ENCODE data around the gene USH2A.

Gene USH2A, protein sequence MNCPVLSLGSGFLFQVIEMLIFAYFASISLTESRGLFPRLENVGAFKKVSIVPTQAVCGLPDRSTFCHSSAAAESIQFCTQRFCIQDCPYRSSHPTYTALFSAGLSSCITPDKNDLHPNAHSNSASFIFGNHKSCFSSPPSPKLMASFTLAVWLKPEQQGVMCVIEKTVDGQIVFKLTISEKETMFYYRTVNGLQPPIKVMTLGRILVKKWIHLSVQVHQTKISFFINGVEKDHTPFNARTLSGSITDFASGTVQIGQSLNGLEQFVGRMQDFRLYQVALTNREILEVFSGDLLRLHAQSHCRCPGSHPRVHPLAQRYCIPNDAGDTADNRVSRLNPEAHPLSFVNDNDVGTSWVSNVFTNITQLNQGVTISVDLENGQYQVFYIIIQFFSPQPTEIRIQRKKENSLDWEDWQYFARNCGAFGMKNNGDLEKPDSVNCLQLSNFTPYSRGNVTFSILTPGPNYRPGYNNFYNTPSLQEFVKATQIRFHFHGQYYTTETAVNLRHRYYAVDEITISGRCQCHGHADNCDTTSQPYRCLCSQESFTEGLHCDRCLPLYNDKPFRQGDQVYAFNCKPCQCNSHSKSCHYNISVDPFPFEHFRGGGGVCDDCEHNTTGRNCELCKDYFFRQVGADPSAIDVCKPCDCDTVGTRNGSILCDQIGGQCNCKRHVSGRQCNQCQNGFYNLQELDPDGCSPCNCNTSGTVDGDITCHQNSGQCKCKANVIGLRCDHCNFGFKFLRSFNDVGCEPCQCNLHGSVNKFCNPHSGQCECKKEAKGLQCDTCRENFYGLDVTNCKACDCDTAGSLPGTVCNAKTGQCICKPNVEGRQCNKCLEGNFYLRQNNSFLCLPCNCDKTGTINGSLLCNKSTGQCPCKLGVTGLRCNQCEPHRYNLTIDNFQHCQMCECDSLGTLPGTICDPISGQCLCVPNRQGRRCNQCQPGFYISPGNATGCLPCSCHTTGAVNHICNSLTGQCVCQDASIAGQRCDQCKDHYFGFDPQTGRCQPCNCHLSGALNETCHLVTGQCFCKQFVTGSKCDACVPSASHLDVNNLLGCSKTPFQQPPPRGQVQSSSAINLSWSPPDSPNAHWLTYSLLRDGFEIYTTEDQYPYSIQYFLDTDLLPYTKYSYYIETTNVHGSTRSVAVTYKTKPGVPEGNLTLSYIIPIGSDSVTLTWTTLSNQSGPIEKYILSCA (N-terminal part only)

GRCh38 chr1:216422821-216423520, at the start of gene USH2A:
Gene USH2A (minus strand): TSS chr1:216423448. CDS start chr1:216422336, 1,112 bp downstream.
- no peak for DNase-seq (ENCODE audit: low read depth)

- DNase-seq (ENCODE audit: low read depth), result no peak
Measured at GRCh38 chr1:216466162-216466801, 43.0 kb upstream of the USH2A start.

- no peak for DNase-seq (ENCODE audit: low read depth)
Measured at GRCh38 chr1:216464489-216464888, 41.2 kb upstream of the USH2A start.

GRCh38 chr1:216462066-216462775, 39.0 kb upstream of the USH2A start:
- DNase-seq (ENCODE audit: low read depth), result no peak

DNA sequence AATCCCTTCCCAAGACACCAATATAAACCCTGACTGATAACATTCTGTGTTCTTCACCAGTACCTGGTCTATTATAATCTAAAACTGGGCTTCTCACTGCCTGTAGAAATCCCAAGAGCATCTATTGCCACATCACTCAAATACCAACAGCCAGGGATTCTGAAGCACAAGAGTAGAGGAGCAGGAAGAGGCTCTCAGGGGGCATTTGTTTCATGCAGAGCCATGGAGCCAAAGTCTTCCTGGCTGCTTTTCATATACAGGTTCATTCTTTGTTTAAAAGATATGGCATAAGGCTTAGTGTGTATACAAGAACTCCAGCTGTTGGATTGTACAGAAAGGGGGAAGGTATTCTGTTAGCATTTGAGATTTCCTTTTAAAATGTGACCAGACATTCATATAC, 38.2 kb upstream of the USH2A start:
- no peak for DNase-seq (ENCODE audit: low read depth)

DNA sequence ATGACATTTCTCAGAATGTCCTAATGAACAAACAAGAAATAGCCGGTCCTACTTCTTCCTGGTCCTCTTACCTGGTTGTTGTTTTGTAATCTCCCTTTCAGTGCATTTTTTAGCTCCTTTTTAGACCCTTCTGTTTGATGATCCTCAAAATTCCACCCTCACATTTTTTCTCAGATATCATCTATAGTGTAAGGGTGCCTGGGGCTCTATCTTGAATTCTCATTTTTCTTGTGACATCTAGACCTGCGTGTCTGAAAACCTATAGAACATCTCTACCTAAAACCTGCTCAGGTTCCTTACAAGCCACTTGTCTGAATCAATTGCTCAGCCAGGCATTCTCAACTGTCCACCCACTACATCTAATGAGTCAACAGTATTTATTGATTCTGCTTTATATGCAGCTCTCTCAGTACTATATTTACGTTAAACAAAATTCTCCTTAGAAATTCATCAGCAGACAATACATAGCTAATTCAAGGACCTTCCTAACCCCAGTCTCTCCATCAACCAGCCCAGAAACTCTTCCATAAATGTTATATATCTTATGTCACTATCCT, 36.5 kb upstream of the USH2A start:
- DNase-seq (ENCODE audit: low read depth), result no peak

DNA sequence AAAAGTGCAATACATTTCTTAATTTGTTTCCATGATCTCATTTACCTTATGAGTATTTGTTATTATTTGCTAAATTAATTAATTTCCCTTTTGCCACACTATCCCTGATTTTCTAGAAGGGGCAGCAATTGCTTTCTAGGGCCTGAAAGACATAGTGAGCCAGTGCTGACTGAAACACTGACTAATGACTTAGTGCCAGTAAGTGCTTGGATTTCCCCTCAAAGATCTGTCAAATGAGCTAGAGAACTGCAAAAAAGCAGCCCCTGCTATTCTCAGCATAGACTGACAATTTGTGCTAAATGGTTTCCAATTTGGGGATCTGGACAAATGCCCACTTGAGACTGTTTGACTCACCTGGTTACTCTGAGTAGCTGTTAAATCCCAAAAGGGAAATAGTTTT, 35.6 kb upstream of the USH2A start:
- DNase-seq (ENCODE audit: low read depth), result no peak

GRCh38 chr1:216457356-216457755, 34.1 kb upstream of the USH2A start:
- DNase-seq (ENCODE audit: low read depth), result no peak

- no peak for DNase-seq (ENCODE audit: low read depth)
Measured at GRCh38 chr1:216456682-216457081, 33.4 kb upstream of the USH2A start.

- no peak for DNase-seq (ENCODE audit: low read depth)
Measured at GRCh38 chr1:216453777-216454176, 30.5 kb upstream of the USH2A start.

- no peak for DNase-seq (ENCODE audit: low read depth)
Measured at GRCh38 chr1:216450227-216450626, 27.0 kb upstream of the USH2A start.

- DNase-seq (ENCODE audit: low read depth), result no peak
Measured at GRCh38 chr1:216448011-216448510, 24.8 kb upstream of the USH2A start.

GRCh38 chr1:216437603-216438002, 14.4 kb upstream of the USH2A start:
- no peak for DNase-seq (ENCODE audit: low read depth)

DNA sequence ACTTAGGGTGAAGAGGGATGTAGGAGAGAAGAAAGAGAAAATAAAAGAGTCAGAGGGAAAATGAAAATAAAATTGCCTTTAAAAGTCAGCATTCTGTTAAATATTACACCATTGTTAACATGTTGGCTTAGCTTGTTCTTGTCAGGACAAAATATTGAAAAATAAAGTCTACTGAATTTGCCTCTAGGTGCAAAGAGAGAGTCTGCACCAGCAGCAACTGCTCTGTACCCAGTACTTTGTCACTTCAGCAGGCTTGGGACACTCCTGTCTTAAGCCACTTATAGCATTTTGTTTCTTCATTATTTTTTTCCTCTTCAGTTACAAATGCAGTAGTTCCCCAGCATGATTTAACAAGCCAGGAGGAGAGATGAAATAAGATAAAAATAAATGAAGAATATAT, 11.0 kb upstream of the USH2A start:
- no peak for DNase-seq (ENCODE audit: low read depth)

- DNase-seq (ENCODE audit: low read depth), result no peak
Measured at GRCh38 chr1:216433175-216433574, 9.9 kb upstream of the USH2A start.

DNA sequence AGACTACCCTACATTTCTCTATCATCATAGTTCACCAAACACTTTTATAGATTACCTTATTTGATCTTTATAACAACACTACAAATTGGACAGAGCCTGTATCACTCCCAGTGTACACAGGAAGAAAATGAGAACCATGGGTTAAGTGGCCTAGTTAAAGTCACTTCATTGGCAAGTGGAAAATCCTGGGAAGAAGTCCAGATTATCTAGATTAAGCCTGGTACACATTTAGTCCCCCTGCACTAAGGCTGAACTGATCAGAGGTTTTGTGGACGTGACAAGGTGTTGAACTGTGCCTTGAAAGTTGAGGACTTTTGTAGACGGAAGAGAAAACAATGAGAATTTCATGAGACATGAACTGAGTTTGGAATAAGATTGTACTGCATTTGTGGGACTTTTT, 7.5 kb upstream of the USH2A start:
- no peak for DNase-seq (ENCODE audit: low read depth)

DNA sequence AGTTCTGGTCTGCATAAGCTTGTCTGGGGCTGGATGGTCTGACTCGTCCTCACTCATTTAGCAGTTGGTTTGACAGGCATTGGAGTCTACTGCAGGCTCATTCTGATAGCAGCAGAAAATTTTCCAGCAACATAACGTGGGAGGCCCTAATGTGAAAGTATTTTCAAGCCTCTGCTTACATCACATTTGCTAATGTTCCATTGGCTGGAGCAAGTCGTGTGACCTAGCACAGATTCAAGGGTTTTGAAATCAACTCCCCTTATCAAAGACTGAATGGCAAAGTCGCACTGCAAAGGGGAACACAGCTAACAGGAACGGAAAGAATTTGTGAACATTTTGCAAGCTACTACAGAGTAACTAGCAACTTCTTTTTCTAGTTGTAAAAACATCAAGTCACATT, 2.3 kb upstream of the USH2A start:
- no peak for DNase-seq (ENCODE audit: low read depth)

DNA sequence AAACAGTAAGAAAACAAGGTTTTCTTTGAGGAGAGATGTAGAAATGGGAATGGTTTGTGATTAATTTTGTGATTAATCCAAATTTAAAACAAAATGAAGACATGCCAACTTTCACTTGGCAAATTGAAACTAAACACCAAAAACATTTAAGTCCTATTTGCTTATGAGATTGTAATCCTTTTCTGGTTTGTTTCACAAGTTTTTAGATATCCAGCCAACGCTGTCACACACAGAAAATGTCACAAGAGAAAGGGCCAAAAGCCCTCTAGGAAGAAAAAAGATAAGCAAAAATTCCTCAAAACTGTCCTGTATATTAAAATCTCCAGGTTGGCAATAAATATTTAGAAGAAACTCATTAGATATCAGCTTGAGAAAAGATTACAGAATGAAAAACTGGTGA, 2.5 kb downstream of the USH2A start:
- no peak for DNase-seq (ENCODE audit: low read depth)

DNA sequence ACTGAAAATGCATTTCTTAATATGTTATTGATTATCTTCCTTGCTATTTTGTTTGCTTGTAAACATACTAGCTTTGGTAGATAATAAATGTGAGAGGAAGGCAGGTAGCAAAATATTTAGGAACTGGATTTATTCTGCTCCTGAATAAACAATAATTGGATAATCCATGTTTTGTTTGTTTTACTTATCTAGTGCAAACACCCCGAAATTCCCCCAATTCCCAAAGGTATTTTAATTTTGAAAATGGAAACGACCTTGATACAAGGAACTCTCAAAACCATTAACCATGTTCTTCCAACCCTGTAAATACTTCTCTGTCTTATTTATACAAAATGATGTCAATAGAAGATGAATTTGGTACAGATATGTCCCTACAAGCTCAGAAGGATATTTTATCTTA, 3.0 kb downstream of the USH2A start:
- no peak for DNase-seq (ENCODE audit: low read depth)

GRCh38 chr1:216416488-216416887, 6.8 kb downstream of the USH2A start:
- no peak for DNase-seq (ENCODE audit: low read depth)
